ENCODE measurements around the gene OAS3.

The OAS3 gene

DNA sequence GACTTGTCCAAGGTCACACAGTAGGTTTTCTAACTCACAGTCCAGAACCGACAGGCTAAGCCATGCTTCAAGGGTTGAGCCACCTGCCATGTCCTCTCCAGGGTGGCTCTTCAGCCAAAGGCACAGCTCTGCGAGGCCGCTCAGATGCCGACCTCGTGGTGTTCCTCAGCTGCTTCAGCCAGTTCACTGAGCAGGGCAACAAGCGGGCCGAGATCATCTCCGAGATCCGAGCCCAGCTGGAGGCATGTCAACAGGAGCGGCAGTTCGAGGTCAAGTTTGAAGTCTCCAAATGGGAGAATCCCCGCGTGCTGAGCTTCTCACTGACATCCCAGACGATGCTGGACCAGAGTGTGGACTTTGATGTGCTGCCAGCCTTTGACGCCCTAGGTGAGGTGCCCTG, 27.4 kb downstream of the OAS3 start:
- H3K4me3 ChIP-seq (ENCODE audit: insufficient read depth, low read depth, low read length), result no peak overlapping the region
- no peaks in the 10 kb centered on the region for H3K4me1 ChIP-seq (ENCODE audit: control insufficient read depth, insufficient read depth, low read length)
- no peaks in the 10 kb centered on the region for H3K36me3 ChIP-seq (ENCODE audit: control insufficient read depth, insufficient read depth, low read length)
- WGBS, 2 experiments, result 90 to 92% methylated on average over 15 of the region's 15 CpGs
- H3K27me3 ChIP-seq (ENCODE audit: control insufficient read depth, insufficient read depth, low read length, poor library complexity, severe bottlenecking), result no peaks in the 10 kb centered on the region
- no peak overlapping the region for H3K27ac ChIP-seq (ENCODE audit: insufficient read depth, low read depth, low read length, poor library complexity, severe bottlenecking)
- H3K9me3 ChIP-seq (ENCODE audit: control insufficient read depth, low read length), result no peaks in the 10 kb centered on the region

DNA sequence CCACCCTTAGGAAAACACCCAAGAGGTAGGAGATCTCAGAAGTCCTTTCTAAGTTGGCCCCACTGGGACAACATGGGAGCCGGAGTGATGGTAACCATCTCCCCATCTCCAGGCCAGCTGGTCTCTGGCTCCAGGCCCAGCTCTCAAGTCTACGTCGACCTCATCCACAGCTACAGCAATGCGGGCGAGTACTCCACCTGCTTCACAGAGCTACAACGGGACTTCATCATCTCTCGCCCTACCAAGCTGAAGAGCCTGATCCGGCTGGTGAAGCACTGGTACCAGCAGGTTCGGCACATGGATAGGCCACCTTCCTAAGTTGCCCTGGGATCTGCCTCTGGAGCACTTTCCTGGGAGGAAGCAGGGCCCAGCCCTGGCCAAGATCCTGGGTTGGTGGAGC, 29.0 kb downstream of the OAS3 start:
- H3K4me1 ChIP-seq (ENCODE audit: control insufficient read depth, insufficient read depth, low read length), result no peaks in the 10 kb centered on the region
- H3K36me3 ChIP-seq (ENCODE audit: control insufficient read depth, insufficient read depth, low read length), result no peaks in the 10 kb centered on the region
- no peaks in the 10 kb centered on the region for H3K9me3 ChIP-seq (ENCODE audit: control insufficient read depth, low read length)
- no peaks in the 10 kb centered on the region for H3K27me3 ChIP-seq (ENCODE audit: control insufficient read depth, insufficient read depth, low read length, poor library complexity, severe bottlenecking)
- no peak overlapping the region for H3K27ac ChIP-seq (ENCODE audit: insufficient read depth, low read depth, low read length, poor library complexity, severe bottlenecking)
- no peak overlapping the region for H3K4me3 ChIP-seq (ENCODE audit: insufficient read depth, low read depth, low read length)
- WGBS, 2 experiments, result 94 to 95% methylated on average over 9 of the region's 9 CpGs

DNA sequence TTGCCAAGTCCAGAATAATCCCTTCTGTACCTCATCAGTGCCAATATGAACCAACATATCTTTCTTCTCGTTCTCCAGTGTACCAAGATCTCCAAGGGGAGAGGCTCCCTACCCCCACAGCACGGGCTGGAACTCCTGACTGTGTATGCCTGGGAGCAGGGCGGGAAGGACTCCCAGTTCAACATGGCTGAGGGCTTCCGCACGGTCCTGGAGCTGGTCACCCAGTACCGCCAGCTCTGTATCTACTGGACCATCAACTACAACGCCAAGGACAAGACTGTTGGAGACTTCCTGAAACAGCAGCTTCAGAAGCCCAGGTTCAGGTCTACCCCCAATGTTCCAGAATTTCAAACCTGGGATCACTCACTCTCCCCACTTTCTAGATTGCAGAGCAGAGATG, 29.6 kb downstream of the OAS3 start:
- H3K9me3 ChIP-seq (ENCODE audit: control insufficient read depth, low read length), result no peaks in the 10 kb centered on the region
- no peak overlapping the region for H3K27ac ChIP-seq (ENCODE audit: insufficient read depth, low read depth, low read length, poor library complexity, severe bottlenecking)
- 91 to 94% methylated on average over 7 of the region's 7 CpGs for whole genome bisulfite sequencing, 2 experiments
- H3K4me3 ChIP-seq (ENCODE audit: insufficient read depth, low read depth, low read length), result no peak overlapping the region
- H3K36me3 ChIP-seq (ENCODE audit: control insufficient read depth, insufficient read depth, low read length), result no peaks in the 10 kb centered on the region
- H3K27me3 ChIP-seq (ENCODE audit: control insufficient read depth, insufficient read depth, low read length, poor library complexity, severe bottlenecking), result no peaks in the 10 kb centered on the region
- H3K4me1 ChIP-seq (ENCODE audit: control insufficient read depth, insufficient read depth, low read length), result no peaks in the 10 kb centered on the region

DNA sequence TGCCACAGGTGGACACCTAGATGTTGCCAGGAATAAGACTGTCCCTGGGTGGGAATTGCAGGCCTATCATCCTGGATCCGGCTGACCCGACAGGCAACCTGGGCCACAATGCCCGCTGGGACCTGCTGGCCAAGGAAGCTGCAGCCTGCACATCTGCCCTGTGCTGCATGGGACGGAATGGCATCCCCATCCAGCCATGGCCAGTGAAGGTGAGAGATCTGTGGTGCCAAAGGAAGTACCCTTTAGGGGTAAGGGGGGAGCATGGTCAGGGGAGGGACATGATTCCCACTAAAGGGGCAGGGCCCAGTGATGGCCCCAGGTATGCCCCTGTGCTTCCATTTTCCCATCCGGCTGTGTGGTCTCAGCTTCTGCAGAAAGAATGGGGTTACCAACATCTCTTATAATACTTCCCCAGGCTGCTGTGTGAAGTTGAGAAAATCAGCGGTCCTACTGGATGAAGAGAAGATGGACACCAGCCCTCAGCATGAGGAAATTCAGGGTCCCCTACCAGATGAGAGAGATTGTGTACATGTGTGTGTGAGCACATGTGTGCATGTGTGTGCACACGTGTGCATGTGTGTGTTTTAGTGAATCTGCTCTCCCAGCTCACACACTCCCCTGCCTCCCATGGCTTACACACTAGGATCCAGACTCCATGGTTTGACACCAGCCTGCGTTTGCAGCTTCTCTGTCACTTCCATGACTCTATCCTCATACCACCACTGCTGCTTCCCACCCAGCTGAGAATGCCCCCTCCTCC, 31.5 kb downstream of the OAS3 start:
- Histone ChIP-seq H3K27me3 (ENCODE audit: control insufficient read depth, insufficient read depth, low read length, poor library complexity, severe bottlenecking) (no peaks in the 10 kb centered on the region), H3K36me3 (ENCODE audit: control insufficient read depth, insufficient read depth, low read length) (no peaks in the 10 kb centered on the region), H3K9me3 (ENCODE audit: control insufficient read depth, low read length) (no peaks in the 10 kb centered on the region), H3K4me1 (ENCODE audit: control insufficient read depth, insufficient read depth, low read length) (no peaks in the 10 kb centered on the region), H3K27ac (ENCODE audit: insufficient read depth, low read depth, low read length, poor library complexity, severe bottlenecking) (no peak overlapping the region), H3K4me3 (ENCODE audit: insufficient read depth, low read depth, low read length) (no peak overlapping the region)
- 91 to 95% methylated on average over 8 of the region's 8 CpGs for WGBS, 2 experiments

DNA sequence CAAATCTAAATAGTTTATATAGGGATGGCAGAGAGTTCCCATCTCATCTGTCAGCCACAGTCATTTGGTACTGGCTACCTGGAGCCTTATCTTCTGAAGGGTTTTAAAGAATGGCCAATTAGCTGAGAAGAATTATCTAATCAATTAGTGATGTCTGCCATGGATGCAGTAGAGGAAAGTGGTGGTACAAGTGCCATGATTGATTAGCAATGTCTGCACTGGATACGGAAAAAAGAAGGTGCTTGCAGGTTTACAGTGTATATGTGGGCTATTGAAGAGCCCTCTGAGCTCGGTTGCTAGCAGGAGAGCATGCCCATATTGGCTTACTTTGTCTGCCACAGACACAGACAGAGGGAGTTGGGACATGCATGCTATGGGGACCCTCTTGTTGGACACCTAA, 32.1 kb downstream of the OAS3 start:
- 91 to 92% methylated on average over 2 of the region's 2 CpGs for WGBS, 2 experiments
- Histone ChIP-seq H3K4me3 (ENCODE audit: insufficient read depth, low read depth, low read length) (no peak overlapping the region), H3K4me1 (ENCODE audit: control insufficient read depth, insufficient read depth, low read length) (no peaks in the 10 kb centered on the region)

DNA sequence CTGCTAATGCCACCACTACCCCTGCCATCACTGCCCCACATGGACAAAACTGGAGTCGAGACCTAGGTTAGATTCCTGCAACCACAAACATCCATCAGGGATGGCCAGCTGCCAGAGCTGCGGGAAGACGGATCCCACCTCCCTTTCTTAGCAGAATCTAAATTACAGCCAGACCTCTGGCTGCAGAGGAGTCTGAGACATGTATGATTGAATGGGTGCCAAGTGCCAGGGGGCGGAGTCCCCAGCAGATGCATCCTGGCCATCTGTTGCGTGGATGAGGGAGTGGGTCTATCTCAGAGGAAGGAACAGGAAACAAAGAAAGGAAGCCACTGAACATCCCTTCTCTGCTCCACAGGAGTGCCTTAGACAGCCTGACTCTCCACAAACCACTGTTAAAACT, 33.0 kb downstream of the OAS3 start:
- no peak overlapping the region for H3K4me3 ChIP-seq (ENCODE audit: insufficient read depth, low read depth, low read length)
- no peaks in the 10 kb centered on the region for H3K27me3 ChIP-seq (ENCODE audit: control insufficient read depth, insufficient read depth, low read length, poor library complexity, severe bottlenecking)
- H3K36me3 ChIP-seq (ENCODE audit: control insufficient read depth, insufficient read depth, low read length), result no peaks in the 10 kb centered on the region
- H3K27ac ChIP-seq (ENCODE audit: insufficient read depth, low read depth, low read length, poor library complexity, severe bottlenecking), result no peak overlapping the region
- H3K9me3 ChIP-seq (ENCODE audit: control insufficient read depth, low read length), result no peaks in the 10 kb centered on the region
- WGBS, 2 experiments, result 92 to 95% methylated on average over 5 of the region's 5 CpGs
- H3K4me1 ChIP-seq (ENCODE audit: control insufficient read depth, insufficient read depth, low read length), result no peaks in the 10 kb centered on the region

More for the DNA sequence above, 32.1 kb downstream of the OAS3 start:
- H3K36me3 ChIP-seq (ENCODE audit: control insufficient read depth, insufficient read depth, low read length), result no peaks in the 10 kb centered on the region
- no peak overlapping the region for H3K27ac ChIP-seq (ENCODE audit: insufficient read depth, low read depth, low read length, poor library complexity, severe bottlenecking)
- H3K9me3 ChIP-seq (ENCODE audit: control insufficient read depth, low read length), result no peaks in the 10 kb centered on the region
- H3K27me3 ChIP-seq (ENCODE audit: control insufficient read depth, insufficient read depth, low read length, poor library complexity, severe bottlenecking), result no peaks in the 10 kb centered on the region

DNA sequence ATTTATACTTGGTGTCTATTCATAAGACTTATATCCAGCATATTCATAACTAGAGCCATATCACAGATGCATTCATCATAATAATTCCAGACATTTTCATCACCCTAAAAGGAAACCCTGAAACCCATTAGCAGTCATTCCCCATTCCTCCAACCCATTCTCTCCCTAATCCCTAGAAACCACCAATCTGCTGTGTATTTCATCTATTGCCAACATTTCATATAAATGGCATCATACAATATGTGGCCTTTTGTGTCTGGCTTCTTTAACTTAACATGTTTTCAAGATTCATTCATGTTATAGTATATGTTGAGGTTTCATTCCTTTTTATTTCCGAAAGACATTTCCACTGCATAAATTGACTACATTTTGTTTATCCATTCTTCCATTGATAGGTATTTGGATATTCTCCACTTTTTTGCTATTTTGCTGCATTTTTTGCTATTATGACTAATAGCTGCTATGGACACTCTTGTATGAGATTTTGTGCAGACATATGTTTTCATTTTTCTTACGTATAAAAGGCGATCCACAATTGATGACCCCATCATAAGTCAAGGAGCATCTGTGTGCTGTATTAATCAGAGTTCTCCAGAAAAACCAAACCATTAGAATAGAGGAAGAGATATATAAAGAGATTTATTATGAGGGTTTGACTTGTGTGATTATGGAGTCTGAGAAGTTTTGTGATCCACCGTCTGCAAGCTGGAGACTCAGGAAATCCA, 34.9 kb downstream of the OAS3 start:
- Histone ChIP-seq H3K27me3 (ENCODE audit: control insufficient read depth, insufficient read depth, low read length, poor library complexity, severe bottlenecking) (no peaks in the 10 kb centered on the region), H3K27ac (ENCODE audit: insufficient read depth, low read depth, low read length, poor library complexity, severe bottlenecking) (no peak overlapping the region), H3K4me3 (ENCODE audit: insufficient read depth, low read depth, low read length) (no peak overlapping the region), H3K4me1 (ENCODE audit: control insufficient read depth, insufficient read depth, low read length) (no peaks in the 10 kb centered on the region), H3K9me3 (ENCODE audit: control insufficient read depth, low read length) (no peaks in the 10 kb centered on the region), H3K36me3 (ENCODE audit: control insufficient read depth, insufficient read depth, low read length) (no peaks in the 10 kb centered on the region)
- 94 to 95% methylated on average over 3 of the region's 4 CpGs for WGBS, 2 experiments

DNA sequence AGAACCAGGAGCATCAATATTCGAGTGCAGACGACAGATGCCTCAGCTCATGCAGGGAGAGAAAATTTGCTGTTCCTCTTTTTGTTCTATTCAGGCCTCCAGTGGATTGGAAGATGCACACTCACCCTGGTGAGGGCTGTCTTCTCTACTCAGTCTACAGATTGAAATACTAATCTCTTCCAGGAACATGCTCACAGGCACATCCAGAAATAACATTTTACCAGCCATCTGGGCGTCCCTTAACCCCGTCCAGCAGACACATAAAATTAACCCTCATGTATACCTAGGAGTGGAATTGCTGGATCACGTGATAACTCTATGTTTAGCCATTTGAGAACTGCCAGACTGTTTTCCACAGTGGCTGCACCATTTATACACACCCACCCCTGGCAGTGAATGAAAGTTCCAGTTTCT, 35.6 kb downstream of the OAS3 start:
- 77 to 78% methylated on average over 5 of the region's 5 CpGs for WGBS, 2 experiments
- H3K27me3 ChIP-seq (ENCODE audit: control insufficient read depth, insufficient read depth, low read length, poor library complexity, severe bottlenecking), result no peaks in the 10 kb centered on the region
- no peaks in the 10 kb centered on the region for H3K4me1 ChIP-seq (ENCODE audit: control insufficient read depth, insufficient read depth, low read length)
- no peak overlapping the region for H3K27ac ChIP-seq (ENCODE audit: insufficient read depth, low read depth, low read length, poor library complexity, severe bottlenecking)
- H3K36me3 ChIP-seq (ENCODE audit: control insufficient read depth, insufficient read depth, low read length), result no peaks in the 10 kb centered on the region
- H3K4me3 ChIP-seq (ENCODE audit: insufficient read depth, low read depth, low read length), result no peak overlapping the region
- no peaks in the 10 kb centered on the region for H3K9me3 ChIP-seq (ENCODE audit: control insufficient read depth, low read length)

DNA sequence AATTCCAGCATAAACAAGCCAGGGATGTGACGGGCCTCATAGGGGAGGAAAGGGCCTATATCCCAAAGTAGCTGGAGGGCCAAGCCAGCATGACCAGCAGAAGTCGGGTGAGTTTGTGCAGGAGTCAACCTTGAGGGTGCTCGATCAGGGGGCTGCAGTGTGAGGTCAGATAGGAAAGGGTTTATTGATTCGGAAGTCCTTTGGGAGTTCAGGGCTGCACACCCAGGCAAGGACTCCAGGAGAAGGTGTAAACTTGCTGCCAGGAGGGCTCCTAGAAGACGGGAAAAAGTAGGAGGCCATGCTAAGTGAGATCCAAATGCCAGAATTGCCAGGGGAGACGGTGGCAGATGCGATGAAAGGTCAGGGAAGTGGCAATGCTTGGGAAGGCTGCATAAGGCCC, 36.6 kb downstream of the OAS3 start:
- Histone ChIP-seq H3K9me3 (ENCODE audit: control insufficient read depth, low read length) (no peaks in the 10 kb centered on the region), H3K36me3 (ENCODE audit: control insufficient read depth, insufficient read depth, low read length) (no peaks in the 10 kb centered on the region), H3K27ac (ENCODE audit: insufficient read depth, low read depth, low read length, poor library complexity, severe bottlenecking) (no peak overlapping the region), H3K27me3 (ENCODE audit: control insufficient read depth, insufficient read depth, low read length, poor library complexity, severe bottlenecking) (no peaks in the 10 kb centered on the region), H3K4me1 (ENCODE audit: control insufficient read depth, insufficient read depth, low read length) (no peaks in the 10 kb centered on the region), H3K4me3 (ENCODE audit: insufficient read depth, low read depth, low read length) (no peak overlapping the region)
- WGBS, 2 experiments, result 94% methylated on average over 7 of the region's 7 CpGs

DNA sequence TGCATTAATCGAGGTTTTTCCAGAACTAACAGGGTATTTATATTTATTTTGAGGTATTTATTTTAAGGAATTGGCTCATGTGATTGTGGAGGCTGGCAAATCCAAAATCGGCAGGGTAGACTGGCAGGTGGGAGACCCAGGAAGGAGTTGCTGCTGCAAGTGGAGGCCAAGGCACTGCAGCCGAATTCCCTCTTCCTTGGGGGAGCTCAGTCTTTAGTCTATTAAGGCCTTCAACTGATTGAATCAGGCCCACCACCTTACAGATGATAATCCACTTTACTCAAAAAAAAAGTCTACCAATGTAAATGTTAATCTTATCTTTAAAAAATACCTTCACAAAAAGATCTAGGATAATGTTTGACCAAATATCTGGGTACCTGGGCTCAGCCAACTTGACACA, 38.9 kb downstream of the OAS3 start:
- no peak overlapping the region for H3K27ac ChIP-seq (ENCODE audit: insufficient read depth, low read depth, low read length, poor library complexity, severe bottlenecking)
- no peaks in the 10 kb centered on the region for H3K36me3 ChIP-seq (ENCODE audit: control insufficient read depth, insufficient read depth, low read length)
- WGBS, 2 experiments, result 92 to 95% methylated on average over 3 of the region's 3 CpGs
- no peak overlapping the region for H3K4me3 ChIP-seq (ENCODE audit: insufficient read depth, low read depth, low read length)
- H3K27me3 ChIP-seq (ENCODE audit: control insufficient read depth, insufficient read depth, low read length, poor library complexity, severe bottlenecking), result no peaks in the 10 kb centered on the region
- H3K9me3 ChIP-seq (ENCODE audit: control insufficient read depth, low read length), result no peaks in the 10 kb centered on the region
- no peaks in the 10 kb centered on the region for H3K4me1 ChIP-seq (ENCODE audit: control insufficient read depth, insufficient read depth, low read length)

All from ectodermal cell (in vitro differentiated cells).